Activated CD8-positive, alpha-beta T cell treated with anti-CD3 and anti-CD28 coated beads, Interleukin-2, amount 10 ng/mL, durations not matched to agents 7 days and 5 days (primary cell): ENCODE results near the gene CDIPT. TPM values are rescaled to one million over a fixed set of nuclear protein-coding genes. Genes with fewer than 3 reads are reported as not detected.
"Not testable (repeated sequence)": the region's sequence is repeated elsewhere in the genome, so short reads cannot be mapped to it uniquely, and the experiment has no call there.

Experiments used
- ATAC-seq: fragments of 150-1000 bp; cut with Tn5 transposase; one replicate; pipeline ENCODE4 v1.10.0; 2021; ENCODE audit warnings: moderate library complexity
- CTCF ChIA-PET: fragments of 350-600 bp; sonication (Branson Sonifier 250); formaldehyde crosslinking; loops from one replicate; lab custom pipeline; 2021; ENCODE audit warnings: antibody characterized with exemption; lab: Charles Lee
- POLR2A ChIA-PET: fragments of 350-600 bp; sonication (Branson Sonifier 250); formaldehyde crosslinking; loops from one replicate; lab custom pipeline; 2021; ENCODE audit warnings: antibody characterized with exemption; lab: Charles Lee
- DNase-seq: peaks from one replicate; pipeline ENCODE4 v3.0.0-alpha.2; 2020
- H3K27ac Mint-ChIP-seq: one replicate; pipeline ENCODE4 v1.8.0; 2021; ENCODE audit warnings: mild to moderate bottlenecking, mixed read lengths
- H3K27me3 Mint-ChIP-seq: one replicate; pipeline ENCODE4 v1.8.0; 2021; ENCODE audit warnings: low read depth, mixed read lengths
- H3K36me3 Mint-ChIP-seq: one replicate; pipeline ENCODE4 v1.8.0; 2021; ENCODE audit warnings: low read depth, mixed read lengths
- H3K4me1 Mint-ChIP-seq: one replicate; pipeline ENCODE4 v1.8.0; 2021; ENCODE audit warnings: low read depth, mixed read lengths
- H3K4me3 Mint-ChIP-seq: one replicate; pipeline ENCODE4 v1.8.0; 2021; ENCODE audit warnings: mild to moderate bottlenecking, mixed read lengths
- H3K9me3 Mint-ChIP-seq: one replicate; pipeline ENCODE4 v1.8.0; 2022; ENCODE audit warnings: mixed read lengths; ENCODE audit not compliant: insufficient read depth
- total RNA-seq, 2 experiments: library from RNA; stranded (reverse); gene quantifications; one replicate each; pipeline ENCODE4 v1.2.3, GENCODE V29; 2021

CDIPT gene
- total RNA-seq, 2 experiments from 2014 or later = 51.1 to 53.2 TPM

GRCh38 chr16:29893553-29893952 is 30.5 kb upstream of the CDIPT start:
- POLR2A ChIA-PET = no interaction called here

GRCh38 chr16:29892458-29892813 is 29.4 kb upstream of the CDIPT start:
- ChIA-PET POLR2A (no interaction called here), CTCF (no interaction called here)
- no peaks in the 10 kb centered on the region for H3K9me3 Mint-ChIP-seq
- no peak for DNase-seq
- H3K4me3 Mint-ChIP-seq = no peak overlapping the region
- H3K27ac Mint-ChIP-seq = no peak overlapping the region
- no peaks in the 10 kb centered on the region for H3K4me1 Mint-ChIP-seq
- no peaks in the 10 kb centered on the region for H3K36me3 Mint-ChIP-seq
- no peak for ATAC-seq
- H3K27me3 Mint-ChIP-seq = peaks cover 3% of the 10 kb centered on the region

More at GRCh38 chr16:29893553-29893952, 30.5 kb upstream of the CDIPT start:
- H3K4me1 Mint-ChIP-seq = no peaks in the 10 kb centered on the region
- H3K4me3 Mint-ChIP-seq = no peak overlapping the region
- no peaks in the 10 kb centered on the region for H3K36me3 Mint-ChIP-seq
- ATAC-seq (no peak), DNase-seq (no peak)
- no peaks in the 10 kb centered on the region for H3K9me3 Mint-ChIP-seq
- peaks cover 14% of the 10 kb centered on the region for H3K27me3 Mint-ChIP-seq
- CTCF ChIA-PET = no interaction called here
- H3K27ac Mint-ChIP-seq = no peak overlapping the region

GRCh38 chr16:29891525-29892457 is 28.8 kb upstream of the CDIPT start:
- Mint-ChIP-seq H3K27me3 (no peaks in the 10 kb centered on the region), H3K4me1 (no peaks in the 10 kb centered on the region), H3K36me3 (no peaks in the 10 kb centered on the region), H3K4me3 (no peak overlapping the region), H3K27ac (no peak overlapping the region), H3K9me3 (no peaks in the 10 kb centered on the region)
- ChIA-PET CTCF (interaction anchor here (1.3 kb wide), 1 partner anchor 43 kb away, joined by 3 read pairs; no protein-coding TSS in a partner anchor), POLR2A (no interaction called here)
- ATAC-seq = no peak
- no peak for DNase-seq

DNA sequence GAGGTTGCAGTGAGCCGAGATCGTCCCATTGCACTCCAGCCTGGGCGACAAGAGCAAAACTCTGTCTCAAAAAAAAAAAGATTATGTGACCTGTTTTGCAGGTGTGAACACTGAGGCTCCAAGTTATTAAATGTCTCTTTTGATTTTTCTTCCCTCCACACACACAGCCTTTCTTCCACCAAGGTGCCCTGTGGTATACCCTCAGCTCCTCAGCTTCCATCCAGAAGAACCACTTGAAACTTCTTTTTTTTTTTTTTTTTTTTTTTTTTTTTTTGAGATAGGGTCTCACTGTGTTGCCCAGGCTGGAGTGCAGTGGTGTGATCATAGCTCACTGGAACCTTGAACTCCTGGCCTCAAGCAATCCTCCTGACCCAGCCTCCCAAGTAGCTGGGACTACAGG is 26.3 kb upstream of the CDIPT start:
- H3K4me3 Mint-ChIP-seq, DNase-seq, H3K9me3 Mint-ChIP-seq, H3K27me3 Mint-ChIP-seq, H3K4me1 Mint-ChIP-seq, H3K36me3 Mint-ChIP-seq, CTCF ChIA-PET, H3K27ac Mint-ChIP-seq, ATAC-seq, POLR2A ChIA-PET: not testable (repeated sequence)

GRCh38 chr16:29883987-29884386 is 21.0 kb upstream of the CDIPT start:
- CTCF ChIA-PET = no interaction called here

GRCh38 chr16:29881050-29881449 is 18.0 kb upstream of the CDIPT start:
- no peak for DNase-seq
- Mint-ChIP-seq H3K36me3 (no peaks in the 10 kb centered on the region), H3K4me3 (no peak overlapping the region), H3K27ac (no peak overlapping the region), H3K27me3 (peaks cover 26% of the 10 kb centered on the region), H3K4me1 (peaks cover 16% of the 10 kb centered on the region), H3K9me3 (no peaks in the 10 kb centered on the region)
- ChIA-PET POLR2A (no interaction called here), CTCF (no interaction called here)
- no peak for ATAC-seq

More at GRCh38 chr16:29883987-29884386, 21.0 kb upstream of the CDIPT start:
- H3K9me3 Mint-ChIP-seq = no peaks in the 10 kb centered on the region
- no peak overlapping the region for H3K27ac Mint-ChIP-seq
- POLR2A ChIA-PET = no interaction called here
- no peaks in the 10 kb centered on the region for H3K36me3 Mint-ChIP-seq
- ATAC-seq (no peak), DNase-seq (no peak)
- H3K27me3 Mint-ChIP-seq = peaks cover 6% of the 10 kb centered on the region
- H3K4me3 Mint-ChIP-seq = no peak overlapping the region
- H3K4me1 Mint-ChIP-seq = no peaks in the 10 kb centered on the region

GRCh38 chr16:29878172-29878571 is 15.1 kb upstream of the CDIPT start:
- no peak for DNase-seq
- ChIA-PET CTCF (interaction anchor here (0.8 to 2.0 kb wide), 4 partner anchors 30 to 154 kb away, joined by 3 to 7 read pairs (median 6); partner anchors contain the start of gene TMEM219), POLR2A (interaction anchor here (0.6 to 1.0 kb wide), 2 partner anchors 9 to 12 kb away, joined by 3 read pairs; no protein-coding TSS in a partner anchor)
- H3K36me3 Mint-ChIP-seq = no peaks in the 10 kb centered on the region
- H3K4me3 Mint-ChIP-seq = no peak overlapping the region
- H3K27me3 Mint-ChIP-seq = peaks cover 30% of the 10 kb centered on the region
- no peak for ATAC-seq
- no peaks in the 10 kb centered on the region for H3K9me3 Mint-ChIP-seq
- peaks cover 16% of the 10 kb centered on the region for H3K4me1 Mint-ChIP-seq
- H3K27ac Mint-ChIP-seq = no peak overlapping the region

DNA sequence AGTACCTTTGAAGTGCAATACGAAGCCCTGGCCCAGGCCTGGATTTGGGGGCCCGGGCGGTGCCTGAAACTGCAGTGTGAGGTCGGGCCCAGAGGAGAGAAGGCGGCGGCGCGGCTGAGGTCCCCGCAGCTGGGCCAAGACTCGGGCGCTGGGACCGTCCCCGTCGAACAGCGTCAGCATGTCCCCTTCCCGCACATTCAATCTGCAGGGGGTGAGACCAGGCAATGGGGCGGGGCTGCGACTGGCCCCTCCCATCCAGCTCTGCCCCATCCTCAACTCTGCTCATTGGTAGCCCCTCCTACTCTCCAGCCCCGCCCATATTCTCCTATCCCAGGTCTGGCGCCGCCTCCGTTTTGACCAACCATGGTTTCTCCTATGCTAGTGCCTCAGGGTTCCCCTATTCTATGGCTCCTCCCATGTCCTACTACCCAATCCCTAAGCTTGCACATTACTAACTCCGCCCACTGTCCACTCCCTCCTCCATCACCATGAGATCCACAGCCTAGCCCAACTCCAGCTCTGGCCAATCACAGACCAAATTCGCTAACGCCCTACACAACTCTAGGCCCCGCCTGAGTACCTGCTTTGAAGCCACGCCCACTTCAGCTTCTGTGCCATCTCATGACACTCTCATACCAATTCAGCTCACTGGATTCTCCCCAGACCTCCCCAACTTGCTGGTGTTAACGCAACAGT is 14.4 kb upstream of the CDIPT start:
- H3K27ac Mint-ChIP-seq = no peak overlapping the region
- DNase-seq = peak; percentile 55
- H3K4me3 Mint-ChIP-seq = no peak overlapping the region
- ATAC-seq = peak; percentile 70
- ChIA-PET POLR2A (interaction anchor here (0.6 to 1.4 kb wide), 3 partner anchors 8 to 13 kb away, joined by 3 to 4 read pairs (median 3); no protein-coding TSS in a partner anchor), CTCF (interaction anchor here (0.8 to 2.0 kb wide), 7 partner anchors 14 to 155 kb away, joined by 3 to 7 read pairs (median 4); partner anchors contain the start of genes CDIPT and TMEM219)
- H3K4me1 Mint-ChIP-seq = peaks cover 16% of the 10 kb centered on the region
- no peaks in the 10 kb centered on the region for H3K36me3 Mint-ChIP-seq
- H3K9me3 Mint-ChIP-seq = no peaks in the 10 kb centered on the region
- H3K27me3 Mint-ChIP-seq = peaks cover 27% of the 10 kb centered on the region

- POLR2A ChIA-PET = interaction anchor here (1.4 kb wide), 1 partner anchor 13 kb away, joined by 4 read pairs; no protein-coding TSS in a partner anchor
- H3K4me1 Mint-ChIP-seq = peaks cover 16% of the 10 kb centered on the region
- H3K27me3 Mint-ChIP-seq = peaks cover 27% of the 10 kb centered on the region
- H3K9me3 Mint-ChIP-seq = no peaks in the 10 kb centered on the region
- CTCF ChIA-PET = interaction anchor here (1.1 to 2.0 kb wide), 5 partner anchors 14 to 155 kb away, joined by 3 to 7 read pairs (median 4); partner anchors contain the start of gene CDIPT
- H3K4me3 Mint-ChIP-seq = peak overlapping the region; percentile 55
- H3K36me3 Mint-ChIP-seq = no peaks in the 10 kb centered on the region
- H3K27ac Mint-ChIP-seq = no peak overlapping the region
- DNase-seq (peak; percentile 40), ATAC-seq (peak; percentile 50)
These were observed 13.7 kb upstream of the CDIPT start for GRCh38 chr16:29876594-29877249.

DNA sequence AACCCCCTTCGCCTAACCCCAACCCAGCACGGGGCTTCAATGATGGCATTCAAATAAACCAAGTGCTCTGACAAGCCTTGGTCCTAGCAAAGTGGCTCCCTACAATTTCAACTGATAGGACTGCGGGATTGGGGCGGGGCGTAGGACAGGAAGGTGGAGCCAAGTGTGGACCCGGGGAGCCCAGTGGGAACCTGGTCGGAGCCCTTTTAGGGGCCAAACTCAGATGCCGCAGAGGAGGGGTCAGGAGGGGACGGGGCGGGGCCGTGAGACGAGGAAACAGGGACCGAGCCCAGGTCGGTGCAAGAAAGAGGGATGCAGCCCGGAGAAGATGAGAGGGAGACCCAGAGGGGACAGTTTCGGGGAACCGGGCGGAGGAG is 13.2 kb upstream of the CDIPT start:
- Mint-ChIP-seq H3K36me3 (no peaks in the 10 kb centered on the region), H3K4me3 (peak overlapping the region; percentile 55), H3K27ac (no peak overlapping the region), H3K4me1 (peaks cover 16% of the 10 kb centered on the region), H3K27me3 (peaks cover 26% of the 10 kb centered on the region), H3K9me3 (no peaks in the 10 kb centered on the region)
- DNase-seq (no peak), ATAC-seq (peak; percentile 15)
- CTCF ChIA-PET = interaction anchor here (1.3 to 2.0 kb wide), 2 partner anchors 91 to 156 kb away, joined by 3 to 7 read pairs; no protein-coding TSS in a partner anchor
- POLR2A ChIA-PET = no interaction called here

GRCh38 chr16:29875206-29875605 is 12.2 kb upstream of the CDIPT start:
- ATAC-seq (no peak), DNase-seq (no peak)
- Mint-ChIP-seq H3K9me3 (no peaks in the 10 kb centered on the region), H3K27me3 (peaks cover 24% of the 10 kb centered on the region), H3K4me3 (no peak overlapping the region), H3K4me1 (peaks cover 16% of the 10 kb centered on the region), H3K27ac (no peak overlapping the region), H3K36me3 (no peaks in the 10 kb centered on the region)
- ChIA-PET CTCF (no interaction called here), POLR2A (no interaction called here)
